Iris pigment epithelial cell (primary cell): ENCODE measurements around the gene EXOC4.
"Not testable (repeated sequence)": the region's sequence is repeated elsewhere in the genome, so short reads cannot be mapped to it uniquely, and the experiment has no call there.

Source experiments
- DNase-seq: peaks from one replicate; pipeline ENCODE4 v3.0.0-alpha.2; 2011; ENCODE audit warnings: low read depth

EXOC4 gene

DNA sequence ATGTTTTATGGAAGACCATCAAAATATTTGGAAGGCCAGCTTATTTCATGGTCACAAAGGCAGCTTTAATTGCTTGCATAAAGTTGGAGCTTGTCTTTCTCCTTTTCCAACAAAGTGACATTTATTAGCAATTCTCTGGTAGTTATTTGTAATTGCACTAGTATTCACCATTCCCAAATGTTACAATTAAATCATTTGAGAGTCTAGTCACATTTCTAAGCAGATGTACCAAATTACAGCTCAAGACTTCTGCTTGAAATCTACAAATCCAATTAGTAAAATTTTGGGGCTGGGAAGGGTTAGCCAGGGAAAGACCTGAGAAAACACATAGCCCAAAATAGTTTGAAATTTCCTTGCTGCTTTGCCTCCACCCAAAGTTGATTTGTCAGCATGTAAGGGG, 498.2 kb downstream of the EXOC4 start:
- DNase-seq = no peak

DNA sequence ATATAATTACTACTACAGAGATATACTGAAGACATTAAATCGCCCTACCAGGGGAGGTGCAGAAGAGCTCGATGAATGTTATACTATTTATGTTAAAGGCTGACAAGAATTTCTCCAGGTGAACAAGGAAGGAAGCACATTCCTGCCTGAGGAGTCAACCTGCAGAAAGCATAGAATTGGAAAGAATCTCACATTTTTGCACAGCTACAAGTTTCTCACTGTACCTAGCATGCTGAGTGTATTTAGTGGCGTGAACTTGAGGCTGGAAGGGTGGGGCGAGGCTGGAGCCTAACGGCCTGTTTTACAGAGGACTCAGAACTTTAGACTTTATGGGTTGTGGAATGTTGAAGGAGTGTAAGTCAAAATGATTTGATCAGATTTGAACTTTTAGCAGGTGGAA, 500.6 kb downstream of the EXOC4 start:
- DNase-seq = no peak

DNA sequence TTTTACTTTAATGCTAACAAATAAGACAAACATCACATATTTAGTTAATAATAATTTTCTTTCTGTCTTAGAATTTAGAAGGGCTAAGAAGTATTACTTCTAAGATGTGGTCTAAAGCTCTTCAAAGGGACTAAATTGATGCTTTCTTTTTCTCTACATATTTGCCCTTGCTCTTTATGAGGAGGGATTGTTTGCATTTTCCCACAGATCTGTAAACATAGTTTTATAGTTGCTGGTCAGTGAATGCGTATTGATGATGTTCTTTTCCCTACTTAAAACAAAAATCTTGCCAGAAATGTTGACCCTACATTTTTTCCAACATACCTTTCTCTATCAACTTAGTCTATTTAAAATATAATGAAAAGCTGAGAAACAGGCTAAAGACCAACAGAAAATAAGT, 501.8 kb downstream of the EXOC4 start:
- DNase-seq = no peak

DNA sequence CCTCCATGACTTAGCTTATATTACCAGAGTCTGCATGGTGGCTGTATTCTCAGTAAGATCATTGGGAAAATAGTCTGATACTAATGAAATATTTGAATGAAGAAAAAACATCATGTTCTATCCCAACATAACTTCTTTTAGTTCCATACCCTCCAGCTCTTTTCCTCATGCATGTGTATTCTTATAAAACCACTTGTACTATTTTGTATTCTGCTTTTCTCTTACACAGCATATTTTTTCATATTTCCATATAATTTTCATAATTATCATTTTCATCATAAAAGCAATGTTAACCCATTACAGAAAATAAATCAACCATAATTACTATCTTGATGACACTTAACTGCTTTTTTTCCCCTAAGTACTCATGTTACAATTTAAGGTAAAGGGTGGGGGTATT, 503.0 kb downstream of the EXOC4 start:
- no peak for DNase-seq

DNA sequence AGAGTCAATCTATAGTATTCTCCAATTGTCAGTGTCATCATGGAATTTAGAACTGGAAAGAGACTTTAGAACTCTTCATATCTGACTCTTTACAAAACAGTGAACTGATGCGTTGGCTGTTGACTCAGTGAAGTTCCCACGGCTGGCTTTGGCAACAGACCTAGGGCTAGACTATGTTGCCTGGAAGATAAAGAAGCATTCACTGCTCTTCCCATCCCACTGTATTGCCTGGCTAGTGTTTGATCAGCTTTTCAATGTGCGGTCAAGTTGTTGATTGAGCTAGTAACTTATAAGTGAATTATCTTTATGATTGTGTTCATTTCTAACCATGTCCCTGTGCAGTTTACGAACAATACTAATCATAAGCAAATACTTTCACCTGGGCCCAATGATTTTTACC, 508.6 kb downstream of the EXOC4 start:
- DNase-seq = no peak

DNA sequence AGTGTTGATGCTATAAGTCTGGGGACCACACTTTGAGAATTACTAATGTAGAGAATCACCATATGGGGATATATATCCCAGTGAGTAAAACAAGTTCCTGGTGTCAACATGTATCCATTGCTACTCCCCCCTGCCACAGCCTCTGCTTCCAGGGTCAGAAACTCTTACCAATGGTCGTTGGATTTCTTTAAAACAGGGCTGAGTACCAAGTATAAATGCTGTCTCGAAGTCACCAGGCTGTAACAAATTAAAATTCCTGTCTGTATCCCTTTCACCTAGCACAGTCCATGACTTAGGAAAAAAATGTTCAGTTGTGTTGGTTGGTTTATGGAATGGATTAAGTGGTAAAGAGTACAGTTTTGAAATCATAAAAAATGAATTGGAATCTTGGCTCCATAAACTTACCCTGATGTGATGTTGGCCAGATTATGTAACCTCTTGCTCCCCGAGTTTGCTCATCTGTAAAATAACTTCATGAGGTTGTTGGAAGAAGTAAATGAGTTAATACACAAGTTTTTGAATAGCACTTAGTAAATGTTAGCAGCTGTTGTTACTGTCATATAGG, 510.3 kb downstream of the EXOC4 start:
- no peak for DNase-seq

DNA sequence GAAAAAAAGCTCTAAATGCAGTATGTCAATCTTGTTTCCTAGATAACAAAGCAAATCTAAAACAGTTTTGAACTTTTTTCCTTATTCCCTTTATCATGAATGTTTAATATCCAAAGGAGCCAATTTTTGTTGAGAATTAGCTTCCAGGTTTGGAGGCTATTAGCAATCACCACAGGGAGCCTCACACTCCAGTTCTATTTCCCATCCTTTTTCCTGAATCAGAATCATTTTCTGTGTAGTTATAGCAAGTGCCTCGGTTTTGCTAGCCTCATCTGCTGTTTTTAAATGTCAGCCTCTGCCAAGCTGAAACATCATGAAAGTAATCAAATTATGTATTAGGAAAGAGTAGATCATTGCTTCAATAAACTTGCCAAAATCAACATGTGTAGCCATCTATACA, 516.8 kb downstream of the EXOC4 start:
- no peak for DNase-seq

DNA sequence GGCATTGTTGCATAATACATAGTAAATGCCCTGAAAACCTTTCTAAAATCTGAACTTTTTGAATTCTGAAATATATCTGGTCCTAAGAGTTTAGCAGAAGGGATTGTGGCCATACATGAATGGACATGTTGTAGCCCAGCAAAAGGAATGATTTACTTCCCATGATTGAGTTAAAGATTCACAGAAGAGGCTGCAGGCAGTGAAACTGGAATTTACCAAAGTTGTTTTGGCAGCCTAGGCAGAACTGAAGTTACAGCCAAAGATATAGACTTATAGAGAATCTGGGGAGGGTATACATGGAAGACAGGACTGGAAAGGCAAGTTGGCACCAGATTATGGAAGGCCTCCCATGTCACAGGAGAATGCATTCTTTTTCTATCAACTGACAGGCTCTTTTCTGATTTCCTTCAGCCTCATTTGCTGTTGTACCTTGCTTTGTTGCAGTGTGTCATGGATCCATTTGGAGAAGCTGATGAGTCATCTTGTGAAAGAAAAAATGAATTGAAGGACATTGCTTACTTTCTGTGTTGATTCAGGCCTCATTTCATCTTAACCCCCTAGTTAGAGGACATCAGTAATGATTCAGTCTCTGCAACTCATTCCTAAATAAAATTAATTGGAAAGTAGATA, 518.1 kb downstream of the EXOC4 start:
- DNase-seq = peak; percentile 68

DNA sequence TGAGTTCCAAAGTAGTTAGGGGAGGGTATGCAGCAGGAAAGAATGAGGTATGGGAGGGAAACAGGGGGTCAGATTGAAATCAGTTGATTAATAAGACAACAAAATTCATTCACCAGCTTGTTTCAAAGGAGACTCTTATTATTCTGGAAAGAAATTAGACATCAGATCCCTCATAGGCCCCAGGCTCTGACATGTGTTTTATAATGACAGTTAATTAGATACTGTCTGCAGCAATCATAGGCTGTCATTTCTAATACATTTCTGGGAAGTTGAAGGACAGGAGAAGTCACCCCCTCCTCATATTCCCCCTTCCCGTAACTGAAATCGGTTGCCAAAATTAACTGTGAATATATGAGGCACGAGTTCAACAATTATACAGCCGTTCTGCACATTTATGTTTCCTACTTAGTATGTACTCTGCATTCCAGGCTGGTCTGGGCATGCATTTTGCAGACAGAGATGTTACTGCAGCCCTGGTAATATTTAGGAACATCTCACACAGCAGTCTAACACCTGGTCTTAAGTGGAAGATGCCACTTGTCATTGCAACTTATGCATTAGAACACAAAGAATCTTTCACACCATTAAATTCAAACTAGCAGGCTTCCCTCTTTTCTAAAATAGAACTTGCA, 519.0 kb downstream of the EXOC4 start:
- no peak for DNase-seq

DNA sequence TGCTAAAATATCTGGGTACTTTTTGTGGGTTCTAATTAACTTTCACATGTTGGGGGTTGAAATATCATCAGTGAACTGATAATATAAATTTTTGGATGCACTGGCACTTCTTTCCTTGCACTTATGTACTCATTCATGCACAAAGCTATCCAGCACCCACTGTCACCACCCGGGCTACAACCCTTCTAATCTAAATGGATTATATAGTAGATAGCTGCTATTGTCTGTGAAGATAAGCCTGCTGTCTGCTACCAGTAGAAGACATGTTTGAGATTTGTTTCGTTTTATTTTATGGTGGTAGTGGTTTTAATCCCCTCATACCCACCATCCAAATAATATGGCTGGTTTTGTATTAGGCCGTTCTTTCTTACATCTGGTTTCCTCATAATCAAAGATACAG, 520.7 kb downstream of the EXOC4 start:
- no peak for DNase-seq

DNA sequence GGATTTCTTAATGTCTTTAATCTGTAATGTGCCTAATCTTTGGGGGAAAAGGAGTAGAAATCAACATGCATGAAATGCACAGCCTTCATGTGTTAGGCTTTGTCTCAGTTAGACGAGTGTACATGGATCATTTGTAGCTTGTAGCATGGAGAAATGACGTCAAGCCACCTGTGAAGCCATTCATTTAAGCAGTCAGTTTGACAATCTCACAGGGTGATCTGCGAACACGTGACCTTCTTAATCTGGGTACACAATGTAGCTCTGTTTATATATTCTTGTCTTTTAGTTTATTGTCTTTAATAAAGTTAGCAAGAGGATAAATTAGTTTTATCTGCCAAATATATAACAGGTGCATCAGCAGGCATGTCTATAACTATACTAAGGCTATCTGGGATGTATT, 522.3 kb downstream of the EXOC4 start:
- no peak for DNase-seq

DNA sequence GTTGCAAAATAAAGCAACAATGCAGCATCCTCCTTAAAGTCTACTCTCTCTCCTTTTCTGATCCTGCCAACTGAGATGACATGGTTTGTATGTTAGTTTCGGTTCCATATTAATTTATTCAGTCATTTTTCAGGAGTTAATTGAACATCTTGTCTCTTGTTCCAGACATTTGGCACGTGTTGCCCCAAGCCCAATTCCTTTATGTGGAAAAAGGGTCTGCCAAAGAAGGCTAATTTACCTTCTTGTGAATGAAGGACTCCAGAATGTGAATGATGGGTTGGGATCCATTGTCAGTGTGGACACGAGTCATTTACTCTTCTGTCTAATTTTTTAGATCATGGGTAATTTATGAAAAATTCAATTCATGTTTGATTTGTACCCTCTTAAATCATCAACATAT, 523.4 kb downstream of the EXOC4 start:
- no peak for DNase-seq

DNA sequence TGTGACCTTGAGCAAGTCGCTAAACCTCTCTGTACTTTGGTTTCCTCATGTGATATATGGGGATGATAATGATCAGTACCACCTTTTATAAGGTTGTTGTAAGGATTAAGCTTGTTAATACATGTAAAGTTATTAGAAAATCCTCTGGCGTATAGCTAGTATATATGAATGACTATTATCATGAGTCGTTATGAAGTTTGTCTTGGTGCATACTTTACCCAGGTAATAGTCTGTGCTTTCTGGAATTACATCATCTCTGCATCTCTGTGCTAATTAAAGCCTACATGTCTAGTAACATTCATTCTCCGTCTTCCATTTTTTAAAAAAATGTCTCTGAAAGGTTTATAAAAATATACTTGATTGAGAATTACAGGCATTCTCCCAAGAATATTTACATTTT, 524.8 kb downstream of the EXOC4 start:
- DNase-seq = no peak

DNA sequence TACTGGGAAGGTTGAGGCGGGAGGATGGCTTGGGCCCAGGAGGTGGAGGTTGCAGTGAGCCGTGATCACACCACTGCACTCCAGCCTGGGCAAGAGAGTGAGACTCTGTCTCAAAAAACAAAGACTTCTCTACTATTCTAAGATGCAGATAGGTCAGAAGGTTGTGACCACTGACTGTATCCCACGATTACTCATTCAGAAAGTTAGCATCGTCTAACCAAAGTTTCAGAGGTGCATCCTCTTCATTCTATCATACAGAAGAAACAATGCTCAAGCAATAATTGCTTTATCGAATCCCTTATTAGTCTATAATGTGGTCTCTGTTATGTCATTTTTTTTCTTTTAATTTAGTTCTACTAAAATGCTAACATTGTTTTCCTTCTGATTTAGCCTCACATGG, 525.6 kb downstream of the EXOC4 start:
- no peak for DNase-seq

DNA sequence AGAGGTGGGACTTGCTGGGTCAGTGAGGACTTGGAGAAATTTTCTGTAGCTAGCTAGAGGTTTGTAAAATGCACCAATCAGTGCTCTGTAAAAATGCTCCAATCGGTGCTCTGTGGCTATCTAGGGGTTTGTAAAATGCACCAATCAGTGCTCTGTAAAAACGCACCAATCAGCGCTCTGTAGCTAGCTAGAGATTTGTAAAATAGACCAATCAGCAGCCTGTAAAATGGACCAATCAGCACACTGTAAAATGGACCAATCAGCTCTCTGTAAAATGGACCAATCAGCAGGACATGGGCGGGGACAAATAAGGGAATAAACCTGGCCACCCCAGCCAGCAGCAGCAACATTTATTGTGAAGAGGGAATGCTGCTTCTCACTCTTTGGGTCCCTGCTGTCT, 526.7 kb downstream of the EXOC4 start:
- not testable (repeated sequence) for DNase-seq

DNA sequence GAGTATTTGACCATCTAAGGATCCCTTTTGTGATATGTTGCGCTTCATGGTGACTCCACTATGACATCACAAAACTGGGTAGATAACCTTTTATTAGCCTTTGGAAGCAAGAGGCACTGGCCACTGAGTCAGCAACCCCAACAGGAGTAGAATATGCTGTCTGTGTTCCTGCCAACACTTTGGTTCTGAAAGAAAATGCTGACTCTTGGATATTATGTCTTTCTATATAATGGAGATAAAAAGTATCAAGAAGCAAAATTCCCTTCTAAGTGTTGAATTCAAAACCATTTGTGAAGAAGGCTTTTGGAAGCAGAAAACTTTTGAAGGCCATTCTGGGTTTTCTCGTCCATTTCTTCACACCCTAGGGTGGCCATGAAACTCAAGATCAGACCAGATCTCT, 528.0 kb downstream of the EXOC4 start:
- DNase-seq = no peak

DNA sequence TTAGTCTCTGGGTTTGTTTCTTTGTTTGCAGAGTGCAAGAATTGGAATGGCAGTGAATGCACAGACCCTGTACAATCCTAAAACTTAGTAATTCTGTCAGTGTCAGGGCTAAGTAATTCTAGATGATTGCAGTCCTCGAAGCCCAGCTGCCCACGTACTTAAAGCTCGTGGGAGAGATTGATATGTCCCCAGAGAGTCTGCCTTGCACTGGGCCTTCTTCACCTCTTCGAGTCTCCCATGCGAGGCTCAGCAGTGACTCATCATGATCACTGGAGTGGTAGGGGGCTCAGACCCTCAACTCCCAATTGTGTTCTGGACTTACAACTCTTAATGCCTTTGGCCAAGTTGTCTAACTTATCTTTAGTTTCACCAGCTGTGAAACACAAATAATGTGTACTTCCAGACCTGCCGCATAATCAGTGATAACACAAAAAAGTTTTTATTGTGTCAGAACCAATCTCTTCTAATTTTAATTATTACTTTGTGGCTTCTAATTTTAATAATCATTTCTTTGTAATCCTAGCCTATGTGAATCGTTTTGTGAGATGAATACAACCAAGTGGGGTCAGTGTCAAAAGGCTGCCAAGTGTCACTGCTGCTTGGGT, 528.7 kb downstream of the EXOC4 start:
- no peak for DNase-seq

DNA sequence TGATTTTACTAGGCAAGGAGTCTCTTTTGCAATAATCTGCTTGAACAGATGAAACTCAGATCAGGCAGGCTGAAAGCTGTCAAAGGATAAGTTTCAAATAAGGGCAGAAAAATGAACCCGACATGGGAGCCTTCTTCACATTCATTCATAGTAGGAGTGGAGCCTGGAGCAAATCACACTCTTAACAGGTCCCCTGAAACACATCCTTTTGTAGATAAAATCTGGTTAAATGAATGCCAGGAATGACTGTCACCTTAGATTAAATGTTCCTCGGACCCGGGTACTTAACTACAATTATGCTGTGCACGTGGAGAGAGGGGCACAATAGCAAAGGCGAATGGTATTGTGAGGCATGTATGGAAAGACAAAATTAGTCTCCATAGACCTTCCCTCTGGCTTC, 529.6 kb downstream of the EXOC4 start:
- DNase-seq = no peak

DNA sequence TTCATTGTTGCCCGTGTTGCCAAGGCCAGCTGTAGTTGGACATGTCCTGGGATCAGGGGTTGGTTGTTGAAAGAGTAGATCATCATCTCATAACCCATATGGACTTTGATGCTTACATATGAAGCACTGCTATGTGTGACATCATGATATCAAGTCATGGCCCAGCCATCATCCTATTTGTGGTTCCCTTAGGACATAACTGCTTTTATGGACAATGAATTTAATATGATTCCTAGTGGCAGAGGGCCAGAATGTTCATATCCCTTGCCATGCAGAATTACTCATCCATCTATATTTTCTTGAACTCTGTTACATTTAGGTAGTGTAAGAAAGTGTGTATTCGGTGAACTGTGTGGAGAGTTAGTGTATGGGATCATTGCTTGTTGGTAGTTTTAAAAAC, 530.4 kb downstream of the EXOC4 start:
- DNase-seq = peak; percentile 14

DNA sequence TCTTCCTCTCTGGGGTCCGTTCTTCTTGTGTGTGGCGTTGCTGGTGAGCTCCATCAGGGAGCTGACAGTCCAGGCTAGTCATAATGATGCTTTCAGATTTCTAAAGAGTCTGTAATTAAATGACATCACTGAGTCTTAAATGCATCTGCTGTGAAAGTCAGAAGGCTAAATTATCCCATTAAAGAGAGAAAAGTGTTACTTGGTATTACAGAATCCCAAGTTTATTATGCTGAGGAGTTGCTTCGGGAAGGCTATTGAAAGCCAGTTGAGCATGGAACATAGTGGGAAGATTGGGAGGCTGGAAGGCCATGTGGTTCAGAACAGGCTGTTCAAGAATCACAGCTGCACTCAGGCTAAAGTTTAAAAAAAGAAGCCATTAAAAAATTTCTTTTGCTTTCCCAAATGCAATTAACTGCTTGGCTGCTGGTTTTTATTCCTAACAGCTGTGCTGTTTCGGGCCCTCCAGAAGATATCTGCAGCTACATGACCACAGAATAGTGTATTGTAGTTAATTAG, 531.7 kb downstream of the EXOC4 start:
- DNase-seq = no peak

DNA sequence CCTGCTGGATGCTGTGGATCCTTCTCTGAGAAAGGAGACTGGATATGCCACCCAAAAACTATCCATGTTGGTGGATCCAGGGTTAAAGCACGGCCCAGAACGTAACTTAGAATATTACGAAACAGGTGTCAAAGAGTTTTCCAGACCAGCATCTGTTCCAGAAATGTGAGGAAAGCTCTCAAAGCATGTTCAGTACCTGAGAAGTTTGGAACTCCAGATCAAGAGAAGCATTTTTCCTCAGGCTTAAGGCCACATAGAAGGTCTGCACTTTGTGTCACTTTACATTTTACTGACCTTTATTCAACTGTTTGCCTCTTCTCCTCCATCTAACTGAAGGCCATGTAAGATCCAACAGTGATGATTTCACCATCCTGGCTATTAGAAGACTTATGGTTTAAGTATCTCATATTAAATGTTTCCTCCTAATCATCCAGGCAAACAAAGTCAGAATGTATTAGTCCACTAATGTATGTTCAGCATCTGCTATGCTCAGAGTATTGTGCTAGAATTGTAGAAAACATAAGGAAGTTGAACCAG, 533.6 kb downstream of the EXOC4 start:
- no peak for DNase-seq

DNA sequence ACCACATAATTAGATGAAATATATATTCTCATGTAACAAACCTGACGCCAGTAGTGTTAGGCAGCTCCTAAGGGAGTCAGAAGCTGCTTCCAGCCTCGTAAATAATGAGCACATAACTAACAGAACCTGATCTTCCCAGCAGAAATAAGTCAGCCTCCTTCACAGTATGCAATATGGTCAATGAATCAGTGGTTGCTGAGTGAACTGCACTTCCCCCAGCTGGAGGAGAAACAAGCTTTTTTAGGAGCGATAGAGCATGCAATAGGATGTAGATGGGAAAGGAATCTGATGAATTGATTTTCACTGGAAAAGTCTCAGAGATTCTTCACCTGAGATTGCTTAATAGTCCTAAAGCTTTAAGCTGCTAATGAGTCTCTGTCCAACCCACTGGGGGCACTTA, 537.1 kb downstream of the EXOC4 start:
- peak; percentile 7 for DNase-seq

DNA sequence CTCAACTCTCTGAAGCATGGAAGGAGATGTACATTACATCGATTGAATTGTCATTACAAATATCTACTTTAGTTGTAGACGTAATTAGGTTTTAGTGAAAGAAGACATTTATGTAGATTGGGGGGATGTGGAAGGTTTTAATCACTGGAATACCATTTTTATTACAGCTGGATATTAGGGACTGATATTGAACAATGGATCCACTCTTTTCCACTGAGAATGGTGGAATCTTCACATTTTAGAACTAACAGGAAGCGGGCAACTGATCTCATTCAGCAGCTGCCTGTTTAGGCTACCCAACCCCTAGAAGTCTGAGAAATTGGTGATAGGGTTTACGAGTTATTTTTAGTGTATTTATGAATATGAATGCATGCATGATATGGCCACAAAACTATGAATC, 538.0 kb downstream of the EXOC4 start:
- DNase-seq = no peak
